ENCODE data around the gene LCP2.

LCP2 gene

DNA sequence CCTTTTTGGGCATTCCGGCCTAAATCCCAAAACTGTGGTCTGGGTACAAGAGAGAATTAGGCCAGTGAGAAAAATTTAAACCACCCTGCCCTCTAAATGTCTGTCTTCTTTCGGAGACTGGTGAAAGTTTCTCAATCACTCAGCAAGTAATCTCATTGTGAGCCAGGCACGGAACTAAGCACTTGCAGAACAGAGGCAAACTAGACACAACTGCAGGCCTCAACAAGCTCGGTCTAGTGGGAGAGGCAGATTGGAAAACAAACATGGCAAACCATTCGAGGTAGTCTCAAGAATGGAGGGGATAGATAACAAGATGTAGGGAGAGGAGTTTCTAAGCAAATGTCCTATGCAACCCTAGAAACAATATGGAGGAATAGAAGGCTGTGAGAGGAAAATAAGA, 73.7 kb downstream of the LCP2 start:
- Mint-ChIP-seq H3K27me3 (no peaks in the 10 kb centered on the region), H3K9me3 (no peaks in the 10 kb centered on the region), H3K36me3 (ENCODE audit: low read depth) (no peaks in the 10 kb centered on the region), H3K27ac (no peak overlapping the region), H3K4me1 (peaks cover 4% of the 10 kb centered on the region), H3K4me3 (no peak overlapping the region)
- ATAC-seq (no peak), DNase-seq (no peak)

DNA sequence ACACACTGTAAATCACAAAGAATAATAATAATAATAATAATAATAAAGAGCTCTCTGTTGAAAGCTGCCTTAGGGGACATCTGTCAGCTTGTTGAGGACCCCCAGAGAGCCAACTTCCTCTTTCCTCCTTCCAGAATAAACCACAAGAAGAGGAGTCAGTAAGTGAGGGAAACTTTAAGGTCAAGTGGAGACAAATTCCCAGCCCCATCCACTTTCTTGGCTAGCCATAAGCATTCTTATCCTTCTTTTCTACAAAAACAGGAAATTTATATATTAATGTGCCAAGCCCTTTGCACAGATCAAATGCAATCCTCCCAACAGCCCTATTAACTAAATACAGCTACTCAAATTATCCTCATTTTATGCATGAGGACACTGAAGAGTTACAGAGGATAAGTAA, 74.2 kb downstream of the LCP2 start:
- Mint-ChIP-seq H3K4me3 (no peak overlapping the region), H3K27me3 (no peaks in the 10 kb centered on the region), H3K36me3 (ENCODE audit: low read depth) (no peaks in the 10 kb centered on the region), H3K4me1 (peaks cover 4% of the 10 kb centered on the region), H3K27ac (no peak overlapping the region), H3K9me3 (no peaks in the 10 kb centered on the region)
- no peak for DNase-seq
- ATAC-seq, result no peak

DNA sequence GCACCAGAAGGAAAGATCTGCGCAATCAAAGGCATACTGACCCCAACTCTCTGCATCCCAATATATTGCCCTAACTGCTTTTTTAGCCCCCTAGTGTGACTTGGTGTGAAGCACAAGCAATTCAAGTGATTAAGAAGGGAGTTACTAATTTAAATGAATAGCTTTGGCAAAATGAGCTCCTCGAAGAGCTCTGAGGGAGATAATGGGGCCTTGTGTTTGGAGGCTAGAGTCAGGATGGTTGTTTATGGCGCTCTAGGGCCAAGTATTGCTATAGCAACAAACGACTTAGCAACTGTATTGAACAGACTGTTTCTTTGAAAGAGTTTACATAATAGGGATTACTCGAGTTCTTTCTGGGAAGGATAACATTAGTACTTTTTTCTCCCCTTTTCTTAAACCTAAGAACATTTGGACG, 76.2 kb downstream of the LCP2 start:
- Mint-ChIP-seq H3K27me3 (no peaks in the 10 kb centered on the region), H3K4me1 (peaks cover 4% of the 10 kb centered on the region), H3K36me3 (ENCODE audit: low read depth) (no peaks in the 10 kb centered on the region), H3K27ac (no peak overlapping the region), H3K4me3 (no peak overlapping the region), H3K9me3 (no peaks in the 10 kb centered on the region)
- DNase-seq (no peak), ATAC-seq (no peak)

DNA sequence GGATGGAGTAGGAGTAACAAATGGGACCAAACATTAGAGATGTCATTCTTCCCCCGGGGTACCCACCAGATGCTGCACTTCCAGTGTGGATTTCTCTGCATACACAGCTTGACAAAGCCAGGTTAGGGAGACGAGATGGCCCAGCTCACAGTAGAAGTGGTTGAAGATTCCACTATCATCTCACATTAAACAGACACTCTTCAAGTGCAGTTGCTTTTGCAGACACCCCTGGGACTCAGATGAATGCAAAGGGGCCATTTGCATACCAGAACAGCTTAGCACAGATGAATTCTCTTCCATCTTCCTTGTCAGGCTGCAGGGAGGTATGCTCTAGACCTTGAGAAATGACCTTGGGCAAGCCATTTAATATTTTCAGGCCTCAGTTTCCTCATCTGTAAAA, 77.4 kb downstream of the LCP2 start:
- no peaks in the 10 kb centered on the region for H3K27me3 Mint-ChIP-seq
- DNase-seq (no peak), ATAC-seq (no peak)
- no peak overlapping the region for H3K27ac Mint-ChIP-seq
- H3K4me1 Mint-ChIP-seq, result no peaks in the 10 kb centered on the region
- no peaks in the 10 kb centered on the region for H3K36me3 Mint-ChIP-seq (ENCODE audit: low read depth)
- no peaks in the 10 kb centered on the region for H3K9me3 Mint-ChIP-seq
- H3K4me3 Mint-ChIP-seq, result no peak overlapping the region

DNA sequence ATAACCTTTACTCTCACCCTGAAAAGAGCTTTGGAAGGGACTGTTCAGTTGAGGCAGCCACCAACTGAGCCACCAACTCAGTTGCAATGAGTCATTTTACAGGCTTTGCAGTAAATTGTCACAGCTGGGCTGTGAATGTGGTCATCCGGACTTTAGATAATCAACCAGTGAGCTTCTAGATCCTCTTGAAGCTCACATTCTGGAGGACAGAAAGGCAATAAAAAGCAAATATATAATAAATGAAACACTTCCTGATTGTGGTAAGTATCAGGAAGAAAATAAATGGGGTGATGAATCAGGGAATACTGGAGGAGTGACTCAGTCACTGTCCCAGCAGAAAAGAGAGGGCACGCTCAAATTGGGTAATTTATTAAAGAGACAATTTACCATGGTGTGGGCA, 78.0 kb downstream of the LCP2 start:
- H3K27ac Mint-ChIP-seq, result no peak overlapping the region
- H3K9me3 Mint-ChIP-seq, result no peaks in the 10 kb centered on the region
- no peaks in the 10 kb centered on the region for H3K27me3 Mint-ChIP-seq
- no peak for ATAC-seq
- no peaks in the 10 kb centered on the region for H3K4me1 Mint-ChIP-seq
- no peaks in the 10 kb centered on the region for H3K36me3 Mint-ChIP-seq (ENCODE audit: low read depth)
- H3K4me3 Mint-ChIP-seq, result no peak overlapping the region
- no peak for DNase-seq

DNA sequence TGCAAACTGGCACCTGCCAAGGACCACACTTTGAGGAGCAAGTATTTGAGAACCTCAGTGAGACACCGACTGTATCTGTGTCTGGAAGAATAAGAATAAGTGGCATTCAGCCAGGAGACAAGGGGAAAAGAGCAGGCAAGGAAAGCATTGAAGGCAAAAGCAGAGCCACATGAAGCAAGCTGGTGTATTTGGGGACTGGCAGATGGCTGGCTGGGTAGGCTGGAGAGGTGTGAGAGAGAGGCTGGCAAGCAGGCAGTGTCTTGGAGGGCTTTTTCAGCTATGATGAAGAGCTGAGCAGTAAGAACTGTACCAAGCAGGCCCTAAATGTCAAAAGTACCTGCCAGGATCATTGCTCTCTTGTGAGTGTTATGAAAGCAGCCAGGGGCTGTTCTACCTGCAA, 78.9 kb downstream of the LCP2 start:
- Mint-ChIP-seq H3K9me3 (no peaks in the 10 kb centered on the region), H3K36me3 (ENCODE audit: low read depth) (no peaks in the 10 kb centered on the region), H3K27me3 (peaks cover 2% of the 10 kb centered on the region), H3K4me1 (no peaks in the 10 kb centered on the region), H3K4me3 (no peak overlapping the region), H3K27ac (no peak overlapping the region)
- no peak for ATAC-seq
- no peak for DNase-seq

DNA sequence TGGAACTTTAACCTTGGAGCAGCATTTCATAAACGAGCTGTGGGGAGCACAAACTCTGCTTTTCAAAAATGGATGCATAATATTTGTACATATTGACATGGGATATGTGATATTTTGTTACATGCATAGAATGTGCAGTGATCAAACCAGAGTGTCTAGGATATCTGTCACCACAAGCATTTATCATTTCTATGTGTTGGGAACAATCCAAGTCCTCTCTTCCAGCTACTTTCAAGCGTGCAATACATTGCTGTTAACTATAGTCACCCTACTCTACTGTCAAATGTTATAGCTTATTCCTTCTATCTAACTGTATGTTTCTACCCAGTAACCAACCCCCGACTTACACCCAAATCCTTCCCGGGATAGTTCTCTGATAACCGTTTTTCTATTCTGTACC, 79.7 kb downstream of the LCP2 start:
- H3K27me3 Mint-ChIP-seq, result peaks cover 2% of the 10 kb centered on the region
- H3K27ac Mint-ChIP-seq, result no peak overlapping the region
- no peaks in the 10 kb centered on the region for H3K4me1 Mint-ChIP-seq
- no peaks in the 10 kb centered on the region for H3K36me3 Mint-ChIP-seq (ENCODE audit: low read depth)
- no peak overlapping the region for H3K4me3 Mint-ChIP-seq
- ATAC-seq (no peak), DNase-seq (no peak)
- H3K9me3 Mint-ChIP-seq, result no peaks in the 10 kb centered on the region

DNA sequence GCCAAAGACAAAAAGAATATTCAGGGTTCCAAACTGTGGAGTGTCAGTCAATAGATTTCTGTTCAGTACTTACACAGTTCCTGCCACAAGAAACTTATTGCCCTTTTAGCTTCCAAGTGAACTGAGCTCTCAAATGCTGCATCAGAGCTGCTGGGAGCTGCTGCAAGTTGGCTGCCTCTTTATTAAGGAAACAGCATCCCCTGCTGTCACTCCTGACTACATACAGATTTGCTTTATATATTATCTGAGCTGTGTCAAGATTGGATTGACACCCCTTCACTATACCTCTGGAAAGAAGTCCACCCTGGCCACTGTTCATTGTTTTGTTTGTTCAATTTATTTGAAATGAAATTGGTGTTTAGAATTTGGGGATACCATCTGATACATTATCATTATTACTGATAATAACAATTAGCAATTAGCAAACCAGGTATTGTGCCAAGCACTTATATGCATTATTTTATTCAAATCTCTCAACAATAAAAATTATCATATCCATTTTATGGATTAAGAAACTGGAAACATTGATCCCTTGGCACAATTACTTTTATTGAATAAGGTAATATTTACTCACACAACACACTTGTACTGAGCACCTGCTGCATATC, 81.2 kb downstream of the LCP2 start:
- Mint-ChIP-seq H3K36me3 (ENCODE audit: low read depth) (no peaks in the 10 kb centered on the region), H3K27ac (no peak overlapping the region), H3K27me3 (peaks cover 2% of the 10 kb centered on the region), H3K4me1 (no peaks in the 10 kb centered on the region), H3K9me3 (no peaks in the 10 kb centered on the region), H3K4me3 (no peak overlapping the region)
- no peak for DNase-seq
- ATAC-seq, result no peak

DNA sequence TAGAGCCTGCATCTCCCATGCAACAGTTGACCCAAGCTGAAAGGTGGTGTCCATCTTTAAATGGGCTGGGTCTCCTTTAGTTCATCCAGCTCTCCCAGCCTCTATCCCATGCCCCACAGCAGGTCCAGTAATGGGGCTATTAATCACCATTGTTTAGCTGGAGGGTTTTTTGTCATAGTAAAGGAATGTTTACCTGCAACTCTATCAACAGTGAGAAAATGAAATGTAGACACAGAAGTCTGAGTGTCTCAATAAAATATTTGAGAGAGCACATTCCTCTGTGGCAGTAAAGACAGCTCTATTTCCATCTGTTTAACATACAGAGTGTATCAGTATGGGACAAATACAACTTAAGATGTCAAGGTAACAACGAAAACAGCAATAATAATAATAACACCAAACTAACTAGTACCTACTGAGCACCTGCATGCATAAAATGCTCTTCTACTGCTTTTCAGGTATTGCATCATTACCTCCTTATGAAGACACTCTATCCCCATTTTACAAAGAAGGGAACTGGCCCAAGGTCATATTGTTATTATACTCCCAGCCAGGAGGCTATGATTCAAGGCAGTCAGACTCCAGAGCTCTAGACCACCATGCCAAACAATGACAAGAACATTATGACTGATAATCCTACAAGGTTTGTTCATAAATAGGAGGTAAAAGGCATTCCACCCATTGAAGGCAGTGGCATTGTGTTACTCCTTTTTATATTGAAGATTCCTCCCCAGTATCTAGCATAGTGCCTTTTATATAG, 85.8 kb downstream of the LCP2 start:
- peaks cover 14% of the 10 kb centered on the region for H3K27me3 Mint-ChIP-seq
- no peak for ATAC-seq

DNA sequence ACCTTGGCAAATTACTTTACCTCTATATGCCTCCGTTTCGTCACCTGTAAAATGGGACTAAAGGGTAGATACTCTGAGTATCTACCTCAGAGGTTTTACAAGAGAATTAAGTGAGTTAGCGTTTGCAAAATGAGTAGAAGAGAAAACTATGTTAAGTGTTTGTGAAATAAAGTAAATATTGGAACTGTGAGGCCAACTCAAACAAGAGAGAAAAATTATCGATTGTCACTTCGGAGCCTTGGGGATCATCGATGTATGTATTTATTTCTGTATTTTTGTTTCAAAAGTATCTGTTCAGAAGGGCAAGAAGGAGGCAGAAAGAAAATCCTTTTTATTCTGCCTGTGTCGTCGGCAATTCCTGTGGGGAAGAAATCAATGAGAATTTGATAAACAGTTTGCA, 90.6 kb downstream of the LCP2 start:
- ATAC-seq, result no peak
- Mint-ChIP-seq H3K4me3 (no peak overlapping the region), H3K27me3 (peaks cover 25% of the 10 kb centered on the region)

More for the DNA sequence above, 85.8 kb downstream of the LCP2 start:
- Mint-ChIP-seq H3K4me1 (no peaks in the 10 kb centered on the region), H3K27ac (no peak overlapping the region), H3K4me3 (no peak overlapping the region), H3K9me3 (peaks cover 6% of the 10 kb centered on the region), H3K36me3 (ENCODE audit: low read depth) (no peaks in the 10 kb centered on the region)
- no peak for DNase-seq

DNA sequence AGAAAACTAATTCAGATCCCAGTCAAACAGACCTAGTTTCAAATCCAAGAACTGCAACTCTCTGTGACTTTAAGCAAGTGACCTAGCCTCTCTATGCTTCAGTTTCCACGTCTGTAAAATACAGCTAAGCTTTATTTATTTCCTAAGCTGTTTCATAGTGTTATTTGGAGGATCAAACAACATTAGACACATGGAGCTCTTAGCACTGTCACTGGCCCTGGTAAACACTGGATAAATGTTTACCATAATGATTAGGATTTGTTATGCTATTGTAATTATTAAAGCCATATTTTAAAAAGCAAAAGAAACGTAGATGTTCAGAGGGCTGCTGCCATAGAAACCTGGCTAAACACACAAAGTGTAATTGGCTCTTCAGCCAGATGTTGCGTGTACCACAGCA, 91.4 kb downstream of the LCP2 start:
- no peaks in the 10 kb centered on the region for H3K4me1 Mint-ChIP-seq
- peaks cover 6% of the 10 kb centered on the region for H3K9me3 Mint-ChIP-seq
- ATAC-seq, result no peak
- H3K36me3 Mint-ChIP-seq (ENCODE audit: low read depth), result no peaks in the 10 kb centered on the region
- peaks cover 25% of the 10 kb centered on the region for H3K27me3 Mint-ChIP-seq
- DNase-seq, result no peak
- no peak overlapping the region for H3K4me3 Mint-ChIP-seq
- no peak overlapping the region for H3K27ac Mint-ChIP-seq

More for the DNA sequence above, 90.6 kb downstream of the LCP2 start:
- no peaks in the 10 kb centered on the region for H3K36me3 Mint-ChIP-seq (ENCODE audit: low read depth)
- no peak overlapping the region for H3K27ac Mint-ChIP-seq
- DNase-seq, result no peak
- peaks cover 6% of the 10 kb centered on the region for H3K9me3 Mint-ChIP-seq
- H3K4me1 Mint-ChIP-seq, result no peaks in the 10 kb centered on the region

DNA sequence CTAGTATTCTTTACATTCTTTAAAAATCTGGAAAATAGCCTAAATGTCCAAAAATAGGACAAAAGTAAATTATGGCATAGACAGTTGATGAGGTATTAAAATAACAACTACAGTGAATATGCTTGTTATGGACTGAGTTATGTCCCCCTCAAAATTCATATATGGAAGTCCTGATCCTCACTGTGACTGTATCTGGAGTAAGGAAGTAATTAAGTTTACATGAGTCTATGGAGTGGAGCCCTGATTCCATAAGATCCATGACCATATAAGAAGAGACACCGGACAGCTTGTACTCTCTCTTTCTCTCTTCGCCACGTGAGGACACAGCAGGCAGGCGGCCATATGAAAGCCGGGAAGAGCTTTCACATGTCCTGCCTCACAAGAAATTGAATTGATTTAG, 93.4 kb downstream of the LCP2 start:
- peaks cover 15% of the 10 kb centered on the region for H3K27me3 Mint-ChIP-seq
- no peak overlapping the region for H3K27ac Mint-ChIP-seq
- DNase-seq (no peak), ATAC-seq (no peak)
- no peaks in the 10 kb centered on the region for H3K4me1 Mint-ChIP-seq
- H3K36me3 Mint-ChIP-seq (ENCODE audit: low read depth), result no peaks in the 10 kb centered on the region
- H3K4me3 Mint-ChIP-seq, result no peak overlapping the region
- H3K9me3 Mint-ChIP-seq, result no peaks in the 10 kb centered on the region

DNA sequence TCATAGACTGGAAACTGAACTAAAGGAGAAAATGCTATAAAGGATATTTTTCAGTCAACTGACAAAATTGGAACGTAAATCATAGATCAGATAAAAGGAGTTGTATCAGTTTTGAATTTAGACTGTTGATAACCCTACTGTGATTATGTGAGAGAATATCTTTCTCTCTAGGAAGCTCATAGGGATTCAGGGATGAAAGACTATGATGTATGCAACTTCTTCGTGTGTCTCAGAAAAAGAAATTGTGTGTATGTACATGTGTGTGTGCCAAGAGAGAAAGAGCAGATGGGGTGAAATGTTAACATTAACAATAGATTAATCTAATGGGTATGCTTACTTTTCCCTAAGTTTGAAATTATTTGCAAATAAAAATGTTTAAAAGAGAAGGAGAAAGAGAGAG, 95.5 kb downstream of the LCP2 start:
- Mint-ChIP-seq H3K4me1 (no peaks in the 10 kb centered on the region), H3K36me3 (ENCODE audit: low read depth) (no peaks in the 10 kb centered on the region), H3K27me3 (peaks cover 13% of the 10 kb centered on the region), H3K4me3 (no peak overlapping the region), H3K27ac (no peak overlapping the region), H3K9me3 (no peaks in the 10 kb centered on the region)
- DNase-seq, result no peak
- no peak for ATAC-seq

DNA sequence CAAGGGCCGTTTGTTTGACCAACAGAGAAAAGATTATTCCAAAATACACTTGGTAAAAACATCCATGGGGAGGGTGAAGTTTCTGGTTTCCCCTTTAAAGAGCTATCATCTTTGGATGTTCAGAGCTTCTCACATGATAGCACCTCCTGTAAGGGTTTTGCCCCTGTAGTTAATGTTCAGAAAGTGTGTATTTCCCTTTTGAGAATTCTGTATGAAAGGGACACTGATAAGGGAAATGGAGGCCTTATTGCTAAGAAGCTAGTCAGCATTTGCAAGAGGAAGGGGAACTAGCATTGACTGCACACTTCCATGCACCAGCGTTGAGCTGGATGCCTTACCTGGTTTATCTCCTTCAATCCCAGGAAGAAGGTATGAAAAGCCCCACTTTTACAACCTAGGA, 96.3 kb downstream of the LCP2 start:
- Mint-ChIP-seq H3K4me1 (no peaks in the 10 kb centered on the region), H3K9me3 (no peaks in the 10 kb centered on the region), H3K4me3 (no peak overlapping the region), H3K27ac (no peak overlapping the region), H3K27me3 (peaks cover 13% of the 10 kb centered on the region), H3K36me3 (ENCODE audit: low read depth) (no peaks in the 10 kb centered on the region)
- no peak for ATAC-seq
- no peak for DNase-seq

DNA sequence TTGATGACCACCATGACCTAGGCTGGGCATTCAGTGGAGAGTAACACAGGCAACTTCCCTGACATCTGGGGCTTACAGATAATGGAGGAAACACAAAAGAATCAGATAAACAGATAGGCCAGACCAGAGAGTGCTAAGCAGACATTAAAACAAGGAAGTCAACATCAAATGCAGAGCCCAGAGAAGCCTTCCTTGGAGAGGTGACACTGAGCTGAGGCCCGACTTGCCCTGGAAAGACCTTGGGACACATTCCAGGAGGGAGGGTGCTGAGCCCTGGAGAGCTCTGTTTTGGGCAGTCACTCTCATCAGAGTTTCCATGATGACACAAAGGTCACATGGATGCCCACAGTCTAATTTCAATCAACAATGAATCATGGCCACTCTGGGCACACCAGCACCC, 96.7 kb downstream of the LCP2 start:
- Mint-ChIP-seq H3K27ac (no peak overlapping the region), H3K9me3 (no peaks in the 10 kb centered on the region), H3K4me1 (no peaks in the 10 kb centered on the region), H3K36me3 (ENCODE audit: low read depth) (no peaks in the 10 kb centered on the region), H3K27me3 (peaks cover 13% of the 10 kb centered on the region), H3K4me3 (no peak overlapping the region)
- ATAC-seq (no peak), DNase-seq (no peak)
